K562 (cell line): ENCODE data around the gene RHEX. TPM values are rescaled to one million over a fixed set of nuclear protein-coding genes. Genes with fewer than 3 reads are reported as not detected.

ENCODE experiments used
- ATAC-seq: fragments of 200-7000 bp; cut with Tn5 transposase; 3 replicates; pipeline ENCODE4 v1.9.1; 2020; ENCODE audit warnings: moderate library complexity
- BruUV-seq: library from RNA; stranded (reverse); fragments of 400-500 nt; replicated peaks from 2 replicates; lab custom pipeline; 2021; lab: Mats Ljungman, UMichigan
- CTCF ChIA-PET: fragments of 300-600 bp; formaldehyde crosslinking; extraction: SDS; loops from one replicate; lab custom pipeline; 2021; ENCODE audit warnings: low intra/inter-chr PET ratio; lab: Yijun Ruan, JAX
- POLR2A ChIA-PET: fragments of 300-600, 350-650 bp; sonication (Branson Sonifier 250); formaldehyde crosslinking; extraction: SDS; loops from one replicate; lab custom pipeline; 2021; ENCODE audit warnings: antibody characterized with exemption, inconsistent platforms; lab: Yijun Ruan, JAX
- DNase-seq, 4 experiments: peaks; one replicate each; pipeline versions ENCODE4 v3.0.0 to v3.0.0-alpha.2; 2011 to 2018; ENCODE audit warnings: low spot score in 3 of 4, mixed read lengths in 3 of 4; ENCODE audit errors: extremely low read depth in 1 of 4
- FAIRE-seq: peaks from 2 replicates; lab custom pipeline; 2011; peaks lifted over from hg19 to GRCh38; lab: Jason Lieb, UNC
- H2AFZ ChIP-seq: 2 replicates; pipeline ENCODE4 v1.6.0; 2011; ENCODE audit warnings: low read depth, low read length, control low read depth, inconsistent platforms
- H3K27ac ChIP-seq: fragments of 200-600 bp; 3 replicates; pipeline ENCODE4 v1.8.0; 2011; ENCODE audit warnings: low read depth, mild to moderate bottlenecking, control low read depth, inconsistent platforms, low read length, moderate library complexity, mixed read lengths; ENCODE audit errors: extremely low read depth
- H3K27me3 ChIP-seq, 2 experiments: fragments of 300-600 bp in 1 of 2; 2 replicates in 1 of 2; 3 replicates in 1 of 2; pipeline versions ENCODE4 v1.6.0 to v1.8.0; 2011; ENCODE audit warnings: inconsistent platforms in 2 of 2, low read length in 2 of 2, mild to moderate bottlenecking in 1 of 2, mixed read lengths in 1 of 2, moderate library complexity in 1 of 2; ENCODE audit not compliant: control insufficient read depth in 2 of 2, insufficient read depth in 2 of 2
- H3K36me3 ChIP-seq: fragments of 300-600 bp; 3 replicates; pipeline ENCODE4 v1.8.0; 2011; ENCODE audit warnings: mild to moderate bottlenecking, low read length, inconsistent platforms; ENCODE audit not compliant: control insufficient read depth, insufficient read depth
- H3K4me1 ChIP-seq, 2 experiments: fragments of 200-600 bp in 1 of 2; replicated peaks in 1 of 2; 2 replicates in 1 of 2; 3 replicates in 1 of 2; pipeline versions ENCODE4 v1.5.1 to v1.8.0; 2011; ENCODE audit warnings: inconsistent platforms in 2 of 2, low read length in 2 of 2, mild to moderate bottlenecking in 1 of 2, mixed read lengths in 1 of 2, moderate library complexity in 1 of 2; ENCODE audit not compliant: control insufficient read depth in 2 of 2, insufficient read depth in 2 of 2
- H3K4me2 ChIP-seq: 2 replicates; pipeline ENCODE4 v1.6.1; 2011; ENCODE audit warnings: low read length, control low read depth, inconsistent platforms, mixed read lengths; ENCODE audit not compliant: insufficient read depth
- H3K4me3 ChIP-seq: fragments of 200-600 bp; sonication (generic), shearing (Covaris generic); 2 replicates; pipeline ENCODE4 v1.5.1; 2016; ENCODE audit warnings: control low read depth, inconsistent platforms
- H3K79me2 ChIP-seq: fragments of 200-600 bp; 3 replicates; pipeline ENCODE4 v1.8.0; 2011; ENCODE audit warnings: low read length, inconsistent platforms; ENCODE audit not compliant: control insufficient read depth, insufficient read depth
- H3K9ac ChIP-seq, 2 experiments: 2 replicates each; pipeline versions ENCODE4 v1.6.0 to v1.6.1; 2011; ENCODE audit warnings: low read depth in 2 of 2, low read length in 2 of 2, control low read depth in 1 of 2, inconsistent platforms in 1 of 2, mild to moderate bottlenecking in 1 of 2, mixed read lengths in 1 of 2; ENCODE audit not compliant: insufficient read depth in 1 of 2
- H3K9me1 ChIP-seq: one replicate; pipeline ENCODE4 v1.6.0; 2011; ENCODE audit warnings: inconsistent platforms, mild to moderate bottlenecking, low read length, moderate library complexity; ENCODE audit not compliant: control insufficient read depth, insufficient read depth
- H3K9me3 ChIP-seq: replicated peaks from 2 replicates; pipeline ENCODE4 v1.5.1; 2011; ENCODE audit warnings: low read depth, low read length, inconsistent platforms; ENCODE audit not compliant: control insufficient read depth, insufficient read depth
- H4K20me1 ChIP-seq: replicated peaks from 2 replicates; pipeline ENCODE4 v1.6.1; 2011; ENCODE audit warnings: low read length, inconsistent platforms, mixed read lengths; ENCODE audit not compliant: control insufficient read depth, insufficient read depth
- HCFC1 ChIP-seq: IDR thresholded peaks from 2 replicates; pipeline ENCODE4 v1.6.1; 2012; ENCODE audit warnings: low read depth, low read length, improper control_type of control experiment
- HNRNPLL ChIP-seq: fragments of 200-400 bp; formaldehyde crosslinking; IDR thresholded peaks from 2 replicates; pipeline ENCODE4 v1.6.1; 2017; ENCODE audit warnings: low read length, low read depth, mild to moderate bottlenecking; ENCODE audit not compliant: poor library complexity, severe bottlenecking
- KDM4B ChIP-seq, 2 experiments: fragments of 450-650 bp in 1 of 2; sonication (generic) in 1 of 2; IDR thresholded peaks; 2 replicates each; pipeline ENCODE4 v1.6.1; 2016 to 2017; ENCODE audit warnings: borderline replicate concordance in 2 of 2, antibody characterized with exemption in 1 of 2, low read depth in 1 of 2, mild to moderate bottlenecking in 1 of 2
- MTF1 ChIP-seq: fragments of 250-450 bp; sonication (Bioruptor Pico); IDR thresholded peaks from 2 replicates; pipeline ENCODE4 v1.9.0; 2021; ENCODE audit warnings: moderate library complexity, mild to moderate bottlenecking, inconsistent platforms, borderline replicate concordance
- NR4A1 ChIP-seq, 2 experiments: fragments of 250-450 bp in 1 of 2; fragments of 450-650 bp in 1 of 2; sonication (Bioruptor Pico) in 1 of 2; IDR thresholded peaks; 2 replicates each; pipeline versions ENCODE4 v1.4.0 to v1.6.1; 2016 to 2020; ENCODE audit warnings: mild to moderate bottlenecking in 2 of 2, missing compliant biosample characterization in 1 of 2, missing genetic modification characterization in 1 of 2, moderate library complexity in 1 of 2
- POLR3G ChIP-seq: IDR thresholded peaks from 2 replicates; pipeline ENCODE4 v1.6.1; 2011; ENCODE audit not compliant: insufficient read length, insufficient replicate concordance; ENCODE audit errors: extremely low read depth
- SIX5 ChIP-seq, 2 experiments: IDR thresholded peaks; 2 replicates each; pipeline ENCODE4 v1.6.1; 2011; ENCODE audit warnings: low read length in 2 of 2, borderline replicate concordance in 1 of 2, low read depth in 1 of 2, mild to moderate bottlenecking in 1 of 2, moderate library complexity in 1 of 2; ENCODE audit not compliant: insufficient read depth in 1 of 2
- SOX6 ChIP-seq: fragments of 450-650 bp; IDR thresholded peaks from 2 replicates; pipeline ENCODE4 v1.6.1; 2014; ENCODE audit warnings: mild to moderate bottlenecking
- TOE1 ChIP-seq, 2 experiments: fragments of 450-650 bp in 1 of 2; sonication (generic) in 1 of 2; formaldehyde crosslinking in 1 of 2; IDR thresholded peaks; 2 replicates each; pipeline versions ENCODE4 v1.7.1 to v1.8.0; 2016 to 2022; ENCODE audit warnings: borderline replicate concordance in 2 of 2, mild to moderate bottlenecking in 2 of 2, antibody characterized with exemption in 1 of 2, inconsistent platforms in 1 of 2, low read depth in 1 of 2, missing genetic modification reagents in 1 of 2, moderate library complexity in 1 of 2
- ZBTB9 ChIP-seq: fragments of 450-650 bp; formaldehyde crosslinking; IDR thresholded peaks from 2 replicates; pipeline ENCODE4 v1.4.0; 2020; ENCODE audit warnings: mild to moderate bottlenecking, moderate library complexity
- ZNF134 ChIP-seq: fragments of 250-450 bp; sonication (Bioruptor Pico); conservative IDR thresholded peaks from 2 replicates; pipeline ENCODE4 v1.4.0; 2020
- ZNF23 ChIP-seq: fragments of 250-450 bp; sonication (Bioruptor Pico); IDR thresholded peaks from 2 replicates; pipeline ENCODE4 v1.4.0; 2020; ENCODE audit warnings: mild to moderate bottlenecking
- ZNF253 ChIP-seq: fragments of 250-450 bp; sonication (Bioruptor Pico); conservative IDR thresholded peaks from 2 replicates; pipeline ENCODE4 v1.6.1; 2021; ENCODE audit warnings: mild to moderate bottlenecking
- ZNF77 ChIP-seq: fragments of 250-450 bp; sonication (Bioruptor Pico); IDR thresholded peaks from 2 replicates; pipeline ENCODE4 v1.5.0; 2020
- WGBS: fragments of 100-300 bp; shearing (Covaris generic); methylation state at CpG from one replicate; pipeline ENCODE4 v1.1.6; 2016; ENCODE audit warnings: low coverage, mixed read lengths; ENCODE audit not compliant: insufficient coverage; ENCODE audit errors: missing lambda C conversion rate; 5-methylcytosine and 5-hydroxymethylcytosine counted together
- in situ Hi-C: fragments of 300-500 bp; cut with MboI; formaldehyde crosslinking; loops from 4 replicates; pipeline ENCODE4 v1.15.0; 2018; ENCODE audit warnings: inconsistent platforms, mixed read lengths
- intact Hi-C: fragments of 100-400 bp; cut with micrococcal nuclease; formaldehyde crosslinking; loops from 2 replicates; pipeline ENCODE4 v1.14.2; 2022
- polyA plus RNA-seq, 8 experiments: library from polyadenylated mRNA; depleted of rRNA in 4 of 8; stranded (reverse) in 5 of 8; unstranded in 3 of 8; fragments of >200 nt; fragmentation: Nextera tagmentation in 2 of 8; fragmentation: Illumina TruSeq in 1 of 8; extraction: Ambion mirVana in 2 of 8; extraction: Trizol in 1 of 8; gene quantifications; 2 replicates each; pipeline versions ENCODE4 v1.2.1 to v1.2.3, GENCODE V29; 2011 to 2014; ENCODE audit warnings: inconsistent platforms in 1 of 8, missing spikeins in 1 of 8
- total RNA-seq, 7 experiments: library from RNA; depleted of rRNA in 6 of 7; stranded (reverse); fragments of >200 nt in 6 of 7; fragmentation: Illumina TruSeq in 2 of 7; extraction: Trizol in 2 of 7; gene quantifications; 2 replicates each; pipeline versions ENCODE4 v1.2.1 to v1.2.3, GENCODE V29; 2011 to 2021; ENCODE audit warnings: low replicate concordance in 1 of 7
- TF ChIP-seq, protein P1 (sequence below): sonication (generic); formaldehyde crosslinking; IDR thresholded peaks from 2 replicates; pipeline ENCODE4 v1.8.1; 2023; ENCODE audit warnings: mild to moderate bottlenecking, missing genetic modification reagents, moderate library complexity
- TF ChIP-seq, protein P2 (sequence below): fragments of 450-650 bp; IDR thresholded peaks from 2 replicates; pipeline ENCODE4 v1.6.1; 2017; ENCODE audit warnings: antibody characterized with exemption, mild to moderate bottlenecking

RHEX gene
- total and polyA plus RNA-seq, 9 of the 15 experiments (the other 6 are each of a cell fraction or from before 2014, with no cell fraction given), result not detected

DNA sequence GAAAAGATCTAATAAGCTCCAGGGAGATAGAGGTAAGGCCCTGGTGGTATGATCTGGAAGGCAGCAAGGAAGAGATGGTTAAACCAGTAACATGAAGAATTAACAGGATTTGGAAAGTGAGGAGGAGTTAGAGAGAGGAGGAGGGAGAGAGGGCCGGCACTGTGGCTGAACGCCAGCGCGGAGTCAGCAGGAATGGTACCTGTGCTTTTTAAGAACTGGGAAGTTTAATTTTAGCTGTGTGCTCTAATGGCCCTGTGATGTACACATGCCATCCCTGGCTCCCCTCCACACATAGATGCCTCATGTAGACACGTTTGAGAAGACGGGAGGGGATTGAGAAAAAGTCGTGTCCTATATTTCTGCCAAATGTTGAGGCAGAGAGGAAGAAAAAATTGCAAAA, 78.1 kb downstream of the RHEX start:
- Histone ChIP-seq H3K27ac (no peak overlapping the region), H4K20me1 (no peaks in the 10 kb centered on the region), H3K27me3 (peaks cover 28 to 62% of the 10 kb centered on the region in 2 experiments), H3K9me3 (no peaks in the 10 kb centered on the region), H2AFZ (no peak overlapping the region), H3K4me1 (no peaks in the 10 kb centered on the region), H3K79me2 (no peaks in the 10 kb centered on the region), H3K4me2 (no peak overlapping the region), H3K36me3 (no peaks in the 10 kb centered on the region), H3K9ac (no peak overlapping the region), H3K9me1 (no peaks in the 10 kb centered on the region), H3K4me3 (no peak overlapping the region)
- WGBS, result under 1% methylated on average over 7 of the region's 7 CpGs
- ChIA-PET CTCF (no interaction called here), POLR2A (interaction anchor here (0.7 to 1.2 kb wide), 2 partner anchors 16 to 382 kb away, joined by 4 to 5 read pairs; no protein-coding TSS in a partner anchor)
- DNase-seq (no peak), ATAC-seq (no peak), FAIRE-seq (no peak)
- in situ Hi-C loops (no loop called here), intact Hi-C loops (no loop called here)
- no TSS peak for BruUV-seq
- TF ChIP-seq POLR3G (no peak), KDM4B (IDR thresholded peaks at IDR 0.05; ENCODE audit: borderline replicate concordance in 2 of 2, low read depth in 1 of 2) (no peak), ZNF23 (CRISPR knock-in tag) (no peak), ZBTB9 (CRISPR knock-in tag) (no peak), HNRNPLL (no peak), ZNF134 (CRISPR knock-in tag) (no peak), TOE1 (IDR thresholded peaks at IDR 0.05; ENCODE audit: borderline replicate concordance) (no peak), TOE1 (CRISPR knock-in tag; IDR thresholded peaks at IDR 0.05; ENCODE audit: borderline replicate concordance, low read depth) (no peak), NR4A1 (CRISPR knock-in tag; IDR thresholded peaks at IDR 0.05) (no peak), NR4A1 (tag; IDR thresholded peaks at IDR 0.05) (no peak), SOX6 (no peak), MTF1 (CRISPR knock-in tag) (no peak), HCFC1 (no peak), SIX5 (IDR thresholded peaks at IDR 0.05; ENCODE audit: borderline replicate concordance in 1 of 2, insufficient read depth in 1 of 2, low read depth in 1 of 2, low read length in 2 of 2) (no peak), ZNF77 (CRISPR knock-in tag) (no peak), ZNF253 (CRISPR knock-in tag) (no peak)
- TF ChIP-seq, protein P1, sequence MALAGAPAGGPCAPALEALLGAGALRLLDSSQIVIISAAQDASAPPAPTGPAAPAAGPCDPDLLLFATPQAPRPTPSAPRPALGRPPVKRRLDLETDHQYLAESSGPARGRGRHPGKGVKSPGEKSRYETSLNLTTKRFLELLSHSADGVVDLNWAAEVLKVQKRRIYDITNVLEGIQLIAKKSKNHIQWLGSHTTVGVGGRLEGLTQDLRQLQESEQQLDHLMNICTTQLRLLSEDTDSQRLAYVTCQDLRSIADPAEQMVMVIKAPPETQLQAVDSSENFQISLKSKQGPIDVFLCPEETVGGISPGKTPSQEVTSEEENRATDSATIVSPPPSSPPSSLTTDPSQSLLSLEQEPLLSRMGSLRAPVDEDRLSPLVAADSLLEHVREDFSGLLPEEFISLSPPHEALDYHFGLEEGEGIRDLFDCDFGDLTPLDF, result no peak
- TF ChIP-seq, protein P2, sequence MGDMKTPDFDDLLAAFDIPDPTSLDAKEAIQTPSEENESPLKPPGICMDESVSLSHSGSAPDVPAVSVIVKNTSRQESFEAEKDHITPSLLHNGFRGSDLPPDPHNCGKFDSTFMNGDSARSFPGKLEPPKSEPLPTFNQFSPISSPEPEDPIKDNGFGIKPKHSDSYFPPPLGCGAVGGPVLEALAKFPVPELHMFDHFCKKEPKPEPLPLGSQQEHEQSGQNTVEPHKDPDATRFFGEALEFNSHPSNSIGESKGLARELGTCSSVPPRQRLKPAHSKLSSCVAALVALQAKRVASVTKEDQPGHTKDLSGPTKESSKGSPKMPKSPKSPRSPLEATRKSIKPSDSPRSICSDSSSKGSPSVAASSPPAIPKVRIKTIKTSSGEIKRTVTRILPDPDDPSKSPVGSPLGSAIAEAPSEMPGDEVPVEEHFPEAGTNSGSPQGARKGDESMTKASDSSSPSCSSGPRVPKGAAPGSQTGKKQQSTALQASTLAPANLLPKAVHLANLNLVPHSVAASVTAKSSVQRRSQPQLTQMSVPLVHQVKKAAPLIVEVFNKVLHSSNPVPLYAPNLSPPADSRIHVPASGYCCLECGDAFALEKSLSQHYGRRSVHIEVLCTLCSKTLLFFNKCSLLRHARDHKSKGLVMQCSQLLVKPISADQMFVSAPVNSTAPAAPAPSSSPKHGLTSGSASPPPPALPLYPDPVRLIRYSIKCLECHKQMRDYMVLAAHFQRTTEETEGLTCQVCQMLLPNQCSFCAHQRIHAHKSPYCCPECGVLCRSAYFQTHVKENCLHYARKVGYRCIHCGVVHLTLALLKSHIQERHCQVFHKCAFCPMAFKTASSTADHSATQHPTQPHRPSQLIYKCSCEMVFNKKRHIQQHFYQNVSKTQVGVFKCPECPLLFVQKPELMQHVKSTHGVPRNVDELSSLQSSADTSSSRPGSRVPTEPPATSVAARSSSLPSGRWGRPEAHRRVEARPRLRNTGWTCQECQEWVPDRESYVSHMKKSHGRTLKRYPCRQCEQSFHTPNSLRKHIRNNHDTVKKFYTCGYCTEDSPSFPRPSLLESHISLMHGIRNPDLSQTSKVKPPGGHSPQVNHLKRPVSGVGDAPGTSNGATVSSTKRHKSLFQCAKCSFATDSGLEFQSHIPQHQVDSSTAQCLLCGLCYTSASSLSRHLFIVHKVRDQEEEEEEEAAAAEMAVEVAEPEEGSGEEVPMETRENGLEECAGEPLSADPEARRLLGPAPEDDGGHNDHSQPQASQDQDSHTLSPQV, result no peak
